Heart right ventricle (tissue), 16 donors: ENCODE measurements around the gene GPANK1. TPM values are rescaled to one million over a fixed set of nuclear protein-coding genes. Genes with fewer than 3 reads are reported as not detected.

ENCODE experiments used
- ATAC-seq, 8 donors: fragments of 200-7000 bp; cut with Tn5 transposase; one replicate each; pipeline ENCODE4 v1.9.1; 2020; ENCODE audit warnings: mild to moderate bottlenecking in 8 of 8, moderate library complexity in 8 of 8, moderate number of reproducible peaks in 1 of 8
- DNase-seq, 2 donors: peaks; one replicate each; pipeline ENCODE4 v3.0.0-alpha.2; 2020
- H3K27ac ChIP-seq, 10 donors: fragments of 200-600 bp; sonication (generic) in 2 of 10; one replicate each; pipeline versions ENCODE4 v1.5.0 to v1.8.0; 2020 to 2022; ENCODE audit warnings: mild to moderate bottlenecking in 3 of 10
- H3K27me3 ChIP-seq, 7 donors: fragments of 200-600 bp; one replicate each; pipeline ENCODE4 v1.8.0; 2021 to 2022; ENCODE audit warnings: mild to moderate bottlenecking in 2 of 7
- H3K36me3 ChIP-seq, 9 donors: fragments of 200-600 bp; sonication (generic) in 1 of 9; one replicate each; pipeline versions ENCODE4 v1.5.0 to v1.8.0; 2020 to 2022; ENCODE audit warnings: mild to moderate bottlenecking in 2 of 9
- H3K4me1 ChIP-seq, 9 donors: fragments of 200-600 bp; sonication (generic) in 1 of 9; one replicate each; pipeline versions ENCODE4 v1.5.0 to v1.8.0; 2020 to 2022; ENCODE audit warnings: mild to moderate bottlenecking in 4 of 9
- H3K4me3 ChIP-seq, 10 donors: fragments of 200-600 bp; sonication (generic) in 2 of 10; one replicate each; pipeline versions ENCODE4 v1.5.0 to v1.8.0; 2020 to 2022; ENCODE audit warnings: mild to moderate bottlenecking in 7 of 10, moderate library complexity in 2 of 10
- H3K9me3 ChIP-seq, 11 donors: fragments of 200-600 bp in 10 of 11; sonication (generic) in 2 of 11; one replicate each; pipeline versions ENCODE4 v1.5.0 to v1.8.0; 2013 to 2022; ENCODE audit warnings: mild to moderate bottlenecking in 2 of 11, control low read depth in 1 of 11, moderate library complexity in 1 of 11
- CTCF ChIP-seq, 9 donors: fragments of 200-600 bp; sonication (generic) in 2 of 9; IDR thresholded peaks; one replicate each; pipeline versions ENCODE4 v1.5.0 to v1.8.0; 2021 to 2022; ENCODE audit warnings: antibody characterized with exemption in 9 of 9, mild to moderate bottlenecking in 5 of 9, moderate library complexity in 1 of 9
- WGBS, 2 donors: extraction: QIAGEN DNeasy Blood & Tissue Kit; methylation state at CpG; one replicate each; pipeline ENCODE4 v1.1.7; 2013; ENCODE audit warnings: inconsistent platforms in 1 of 2; 5-methylcytosine and 5-hydroxymethylcytosine counted together
- intact Hi-C, 10 donors: fragments of 100-400 bp; cut with DNase I; formaldehyde crosslinking; loops; one replicate each; pipeline versions ENCODE4 v1.11.1 to v1.14.2; 2022
- polyA plus RNA-seq, 2 donors: library from polyadenylated mRNA; stranded (reverse); fragments of 200-250 nt; gene quantifications; one replicate each; pipeline ENCODE4 v1.2.3, GENCODE V29; 2013
- total RNA-seq, 10 donors: library from RNA; stranded (reverse); fragmentation: NEBNext Ultra II Directional in 3 of 10; extraction: Animal tissue kit (Norgen Biotek cat#: 25700) in 3 of 10; gene quantifications; one replicate each; pipeline versions ENCODE4 v1.2.1 to v1.2.4, GENCODE V29; 2021 to 2023
- donor health status: Arrhythmogenic right ventricular cardiomyopathy.
- donor health status: ischemic (EF 13 %, LVEDD 7.1; RV severe dilation, severe dysfunction).
- donor health status: healthy with polysubstance abuse.
- donor health status: DM: no; HTN: yes; CAD: no.
- donor health status: DM: no; HTN: no; CAD: no.
- donor health status: ischemic (EF 25% LVEDD 6.9; RV normal size, moderate dysfunction).
- donor health status: ischemic (EF 25% LVEDD 5.7; RV mildly dilated, moderate dysfunction).
- donor health status: healthy.
- donor health status: DM: yes; HTN: yes; CAD: no.
- donor health status: Ischemic cardiomyopathy.
- donor health status: ischemic (EF 35%, LVEDD 5.7; RV mildly dilated, moderate dysfunction).
- donor health status: nonischemic (EF 11% LVEDD 7.7; RV severe dilation, severe dysfunction).
- donor health status: DM: yes; HTN: yes; CAD: no.
- donor health status: PGD.
- donor health status: ischemic (EF 29% LVEDD 5.4; RV normal size, mild dysfunction).
- donor health status: nonischemic (EF 23%, LVEDD 6.1; RV moderate dilation, normal function).

The GPANK1 gene
- total and polyA plus RNA-seq, 12 donors = 14.5 to 23.8 (median 18.2) TPM

- intact Hi-C loops = no loop called here
- H3K4me1 ChIP-seq = peaks cover 25 to 73% (median 56%) of the 10 kb centered on the region in 9 donors
- H3K27me3 ChIP-seq = no peaks in the 10 kb centered on the region
- peaks cover 0 to 62% (median 4%) of the 10 kb centered on the region in 9 donors for H3K36me3 ChIP-seq
- WGBS, 2 donors = 84 to 87% methylated on average over 13 of the region's 13 CpGs
- no peak for TF ChIP-seq CTCF (IDR thresholded peaks at IDR 0.05)
- peak overlapping the region; percentile 69 to 94 (median 87) for H3K4me3 ChIP-seq
- DNase-seq (no peak), ATAC-seq (no peak)
- H3K9me3 ChIP-seq = no peaks in the 10 kb centered on the region
- H3K27ac ChIP-seq = peak overlapping the region in 8 of 10 donors; percentile 88 to 98 (median 94)
Observed at GRCh38 chr6:31658983-31659648, 5.7 kb downstream of the GPANK1 start.

- peak overlapping the region in 2 of 10 donors; percentile 94 to 98 for H3K27ac ChIP-seq
- no peaks in the 10 kb centered on the region for H3K27me3 ChIP-seq
- no peaks in the 10 kb centered on the region for H3K9me3 ChIP-seq
- H3K36me3 ChIP-seq = peaks cover 0 to 55% (median 0%) of the 10 kb centered on the region in 9 donors
- 71 to 78% methylated on average over 4 of the region's 4 CpGs for WGBS, 2 donors
- intact Hi-C loops = no loop called here
- H3K4me1 ChIP-seq = peaks cover 16 to 73% (median 53%) of the 10 kb centered on the region in 9 donors
- no peak for TF ChIP-seq CTCF (IDR thresholded peaks at IDR 0.05)
- ATAC-seq (no peak), DNase-seq (no peak)
- H3K4me3 ChIP-seq = peak overlapping the region in 1 of 10 donors; percentile 87
Observed at GRCh38 chr6:31658158-31658688, 6.6 kb downstream of the GPANK1 start.

GRCh38 chr6:31657406-31658157 lies 7.2 kb downstream of the GPANK1 start:
- WGBS, 2 donors = 74 to 75% methylated on average over 6 of the region's 6 CpGs
- Histone ChIP-seq H3K36me3 (peaks cover 0 to 49% (median 0%) of the 10 kb centered on the region in 9 donors), H3K4me1 (peaks cover 16 to 70% (median 49%) of the 10 kb centered on the region in 9 donors), H3K27me3 (no peaks in the 10 kb centered on the region), H3K27ac (peak overlapping the region in 1 of 10 donors; percentile 98), H3K9me3 (no peaks in the 10 kb centered on the region), H3K4me3 (no peak overlapping the region)
- TF ChIP-seq CTCF (IDR thresholded peaks at IDR 0.05) = no peak
- intact Hi-C loops = no loop called here
- DNase-seq = no peak
- no peak for ATAC-seq

- Histone ChIP-seq H3K36me3 (peaks cover 0 to 47% (median 0%) of the 10 kb centered on the region in 9 donors), H3K4me1 (peaks cover 12 to 63% (median 49%) of the 10 kb centered on the region in 9 donors), H3K9me3 (no peaks in the 10 kb centered on the region), H3K4me3 (no peak within 1 kb of the TSS), H3K27ac (no peak within 1 kb of the TSS), H3K27me3 (no peaks in the 10 kb centered on the region)
- ATAC-seq (no peak), DNase-seq (no peak)
- 84 to 86% methylated on average over 8 of the region's 8 CpGs for WGBS, 2 donors
- intact Hi-C loops = no loop called here
- no peak for TF ChIP-seq CTCF (IDR thresholded peaks at IDR 0.05)
Observed at GRCh38 chr6:31655349-31656237, 9.2 kb downstream of the GPANK1 start, which contains the start of gene APOM. Gene APOM, plus strand, starts transcription at chr6:31655894. Its CDS starts 73 bp downstream, at chr6:31655967.
